HG02610 (cell line): ENCODE measurements around the gene ICAM4.
"Not testable (repeated sequence)": the region's sequence is repeated elsewhere in the genome, so short reads cannot be mapped to it uniquely, and the experiment has no call there.

ENCODE experiments used
- ATAC-seq: cut with Tn5 transposase; IDR thresholded peaks from one replicate; pipeline ENCODE4 v1.9.1; 2021; ENCODE audit warnings: mild to moderate bottlenecking, moderate library complexity; ENCODE audit not compliant: unreplicated experiment

ICAM4 gene, protein sequence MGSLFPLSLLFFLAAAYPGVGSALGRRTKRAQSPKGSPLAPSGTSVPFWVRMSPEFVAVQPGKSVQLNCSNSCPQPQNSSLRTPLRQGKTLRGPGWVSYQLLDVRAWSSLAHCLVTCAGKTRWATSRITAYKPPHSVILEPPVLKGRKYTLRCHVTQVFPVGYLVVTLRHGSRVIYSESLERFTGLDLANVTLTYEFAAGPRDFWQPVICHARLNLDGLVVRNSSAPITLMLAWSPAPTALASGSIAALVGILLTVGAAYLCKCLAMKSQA

GRCh38 chr19:10286803-10287737, at the start of gene ICAM4:
ICAM4 (plus strand) TSS chr19:10286955; CDS start chr19:10287013, 58 bp downstream.
- ATAC-seq = no peak

DNA sequence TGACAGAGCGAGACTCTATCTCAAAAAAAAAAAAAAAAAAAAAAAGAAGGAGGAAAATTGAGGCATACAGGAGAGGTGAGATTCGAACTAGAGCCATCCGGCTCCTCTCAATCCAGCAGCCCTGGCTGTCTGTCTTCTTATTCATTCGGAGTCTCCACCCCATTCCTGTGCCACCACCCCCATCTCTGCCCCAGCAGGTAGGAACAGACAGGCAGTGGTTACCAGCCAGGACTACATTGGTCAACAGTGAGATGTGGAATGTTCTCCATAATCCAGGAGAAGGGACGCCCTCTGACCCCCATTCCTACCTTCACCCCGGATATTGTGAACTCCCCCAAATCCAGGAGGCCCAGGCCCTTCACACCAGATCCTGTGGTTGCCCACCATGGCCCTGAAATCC, 49.1 kb upstream of the ICAM4 start:
- ATAC-seq = no peak

GRCh38 chr19:10238172-10238783, 48.5 kb upstream of the ICAM4 start:
- ATAC-seq = no peak

DNA sequence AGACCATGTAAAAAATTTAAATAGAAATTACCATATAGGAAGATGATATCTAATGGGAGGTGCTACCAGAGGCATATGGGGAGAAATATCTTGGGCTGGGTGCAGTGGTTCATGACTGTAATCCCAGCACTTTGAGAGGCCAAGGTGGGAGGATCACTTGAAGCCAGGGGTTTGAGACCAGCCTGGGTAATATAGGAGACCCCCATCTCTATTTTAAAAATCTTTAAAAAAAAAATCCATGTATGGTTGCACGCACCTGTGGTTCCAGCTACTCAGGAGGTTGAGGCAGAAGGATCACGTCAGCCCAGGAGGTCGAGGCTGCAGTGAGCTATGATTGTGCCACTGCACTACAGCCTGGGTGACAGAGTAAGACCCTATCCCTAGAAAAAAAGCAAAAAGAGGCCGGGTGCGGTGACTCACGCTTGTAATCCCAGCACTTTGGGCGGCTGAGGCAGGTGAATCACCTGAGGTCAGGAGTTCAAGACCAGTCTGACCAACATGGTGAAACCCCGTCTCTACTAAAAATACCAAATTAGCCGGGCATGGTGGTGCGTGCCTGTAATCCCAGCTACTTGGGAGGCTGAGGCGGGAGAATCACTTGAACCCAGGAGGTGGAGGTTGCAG, 44.8 kb upstream of the ICAM4 start:
- not testable (repeated sequence) for ATAC-seq

GRCh38 chr19:10243606-10244005, 43.1 kb upstream of the ICAM4 start:
- ATAC-seq = no peak

DNA sequence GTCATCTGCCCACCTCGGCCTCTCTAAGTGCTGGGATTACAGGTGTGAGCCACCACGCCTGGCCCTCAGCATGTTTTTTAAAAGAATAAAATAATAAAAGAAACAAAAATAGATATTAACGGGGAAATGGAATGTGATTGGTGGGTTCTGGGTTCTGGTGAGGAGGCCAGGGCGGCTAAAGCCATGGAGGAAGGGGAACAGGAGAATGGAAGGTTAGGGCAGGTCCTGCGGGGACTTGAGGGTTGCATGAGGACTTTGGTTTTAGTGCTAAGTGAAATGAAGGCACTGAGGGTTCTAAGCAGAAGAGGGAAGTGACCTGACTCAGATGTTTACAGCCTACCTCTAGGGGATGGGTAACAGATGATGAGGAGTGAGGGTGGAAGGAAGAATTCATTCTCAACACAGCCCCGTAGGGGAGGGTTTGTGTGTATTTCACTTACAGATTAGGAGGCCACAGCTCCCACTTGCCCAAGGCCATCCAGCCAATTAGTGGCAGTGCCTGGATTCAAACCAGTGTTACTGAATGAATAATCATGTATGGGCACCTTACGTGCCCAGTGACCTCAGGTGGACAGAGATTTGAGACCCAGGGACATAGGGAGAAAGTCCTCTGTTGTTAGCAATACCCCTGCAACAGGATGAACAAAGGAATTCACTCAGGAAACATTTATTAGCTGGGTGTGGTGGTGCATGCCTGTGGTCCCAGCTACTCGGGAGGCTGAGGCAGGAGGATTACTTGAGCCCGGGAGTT, 41.4 kb upstream of the ICAM4 start:
- ATAC-seq = no peak

DNA sequence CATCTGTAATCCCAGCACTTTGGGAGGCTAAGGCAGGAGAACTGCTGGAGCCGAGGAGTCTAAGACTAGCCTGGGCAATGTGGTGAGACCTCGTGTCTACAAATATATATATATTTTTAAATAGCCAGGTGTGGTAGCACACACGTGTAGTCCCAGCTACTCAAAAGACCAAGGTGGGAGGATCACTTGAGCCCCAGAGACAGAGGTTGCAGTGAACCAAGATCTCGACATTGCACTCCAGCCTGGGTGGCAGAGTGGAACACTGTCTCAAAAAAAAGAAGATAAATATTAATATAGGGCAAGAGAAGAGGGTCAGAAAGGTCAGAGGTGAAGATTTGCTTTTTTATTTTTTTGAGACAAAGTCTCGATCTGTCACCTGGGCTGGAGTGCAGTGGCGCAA, 40.2 kb upstream of the ICAM4 start:
- ATAC-seq = no peak

DNA sequence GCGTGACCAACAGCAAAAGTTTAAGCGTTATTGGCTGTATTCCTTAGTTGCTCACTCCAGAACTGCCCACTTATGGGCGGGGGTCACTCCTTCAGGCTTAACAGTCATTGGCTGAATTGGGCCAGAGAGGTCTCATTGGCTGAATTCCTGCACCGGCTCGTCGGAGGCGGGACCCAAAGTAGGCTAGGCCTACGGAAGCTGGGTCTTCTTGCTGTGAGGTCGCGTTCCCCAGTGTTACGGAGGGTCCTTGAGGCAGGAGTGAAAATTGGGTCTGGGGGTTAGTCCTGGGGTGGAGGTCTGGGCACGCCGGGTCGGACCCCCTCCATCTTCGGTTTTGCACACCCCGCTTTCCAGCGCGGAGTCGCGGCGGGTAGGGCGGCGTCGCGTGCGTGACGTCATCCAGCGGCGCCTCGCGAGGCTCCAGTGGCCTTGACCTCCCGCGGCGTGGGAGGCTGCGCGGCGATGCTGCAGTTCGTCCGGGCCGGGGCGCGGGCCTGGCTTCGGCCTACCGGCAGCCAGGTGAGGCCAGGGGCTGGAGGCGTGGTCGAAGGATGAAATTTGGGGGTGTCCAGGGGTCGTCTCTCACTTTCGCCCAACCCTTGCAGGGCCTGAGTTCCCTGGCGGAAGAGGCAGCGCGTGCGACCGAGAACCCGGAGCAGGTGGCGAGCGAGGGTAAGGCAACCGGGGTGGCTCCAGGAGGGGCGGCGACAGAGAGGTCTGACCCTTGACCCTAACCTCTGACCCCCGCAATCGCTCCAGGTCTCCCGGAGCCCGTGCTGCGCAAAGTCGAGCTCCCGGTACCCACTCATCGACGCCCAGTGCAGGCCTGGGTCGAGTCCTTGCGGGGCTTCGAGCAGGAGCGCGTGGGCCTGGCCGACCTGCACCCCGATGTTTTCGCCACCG, 34.7 kb upstream of the ICAM4 start, which contains the start of gene MRPL4:
TSS of gene MRPL4 (plus strand) at position 423 of the 903 bp plus-strand sequence. CDS start at position 463, 40 bp downstream.
- ATAC-seq = peak; percentile 88

GRCh38 chr19:10252707-10253106, 34.0 kb upstream of the ICAM4 start:
- ATAC-seq = no peak

DNA sequence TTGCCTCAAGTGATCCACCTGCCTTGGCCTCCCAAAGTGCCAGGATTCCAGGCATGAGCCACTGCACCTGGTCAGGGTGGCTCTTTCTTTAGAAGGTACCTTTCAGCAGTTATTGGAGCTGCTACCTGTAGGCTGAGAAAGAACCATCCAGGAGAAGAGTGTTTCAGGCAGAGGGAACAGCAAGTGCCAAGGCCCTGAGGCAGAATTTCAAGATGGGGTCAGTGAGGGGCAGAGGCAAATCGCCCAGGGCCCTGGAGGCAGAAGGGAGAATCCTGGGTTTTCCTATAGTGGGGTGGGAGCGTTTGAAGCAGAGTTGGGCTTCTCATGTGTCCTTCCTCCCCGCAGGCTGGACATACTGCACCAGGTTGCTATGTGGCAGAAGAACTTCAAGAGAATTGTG, 32.5 kb upstream of the ICAM4 start:
- ATAC-seq = no peak

GRCh38 chr19:10255358-10255757, 31.4 kb upstream of the ICAM4 start:
- ATAC-seq = no peak

DNA sequence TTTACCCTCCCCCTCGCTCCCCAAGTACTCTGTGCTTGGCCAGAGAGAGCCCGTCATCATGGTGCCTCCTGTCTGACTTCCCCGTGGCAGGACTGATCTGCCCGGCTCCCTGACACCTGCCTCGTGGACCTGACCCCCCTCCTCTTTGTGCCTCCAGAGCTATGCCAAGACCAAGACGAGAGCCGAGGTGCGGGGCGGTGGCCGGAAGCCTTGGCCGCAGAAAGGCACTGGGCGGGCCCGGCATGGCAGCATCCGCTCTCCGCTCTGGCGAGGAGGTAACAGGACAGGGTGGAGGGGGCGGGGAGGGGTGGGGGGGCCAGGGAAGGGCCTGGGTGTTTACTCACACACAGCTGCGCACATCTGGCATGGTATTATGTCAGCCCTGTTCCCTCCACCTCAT, 30.2 kb upstream of the ICAM4 start:
- no peak for ATAC-seq

DNA sequence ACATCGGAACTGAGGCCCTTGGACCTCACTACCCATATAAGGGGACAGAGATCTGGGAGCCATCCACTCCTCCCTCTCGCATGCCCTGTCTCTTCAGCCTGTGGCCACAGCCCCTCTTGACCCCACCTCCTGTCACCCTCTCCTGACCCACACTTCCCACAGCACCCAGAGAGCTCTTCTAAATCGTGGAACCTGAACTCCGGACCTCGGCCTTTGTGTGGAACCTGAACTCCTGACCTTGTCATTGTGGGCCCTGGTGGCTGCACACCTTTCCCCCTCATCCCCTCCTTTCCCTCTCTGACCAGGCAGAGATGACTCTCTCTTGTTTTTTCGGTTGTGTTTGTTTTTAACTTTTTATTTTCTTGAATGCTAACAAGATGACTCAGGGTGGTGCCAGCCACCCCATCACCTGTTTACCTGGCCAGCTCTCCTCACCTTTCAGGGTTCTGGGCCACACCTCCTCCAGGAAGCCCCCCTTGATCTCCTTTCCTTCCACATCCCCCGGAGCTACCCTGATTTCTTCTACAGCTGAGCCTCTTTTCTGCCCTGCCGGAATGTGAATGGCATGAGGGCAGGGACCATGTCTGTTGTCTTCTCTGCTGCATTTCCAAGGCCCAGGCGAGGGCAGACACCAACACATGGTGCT, 29.7 kb upstream of the ICAM4 start:
- ATAC-seq = no peak

DNA sequence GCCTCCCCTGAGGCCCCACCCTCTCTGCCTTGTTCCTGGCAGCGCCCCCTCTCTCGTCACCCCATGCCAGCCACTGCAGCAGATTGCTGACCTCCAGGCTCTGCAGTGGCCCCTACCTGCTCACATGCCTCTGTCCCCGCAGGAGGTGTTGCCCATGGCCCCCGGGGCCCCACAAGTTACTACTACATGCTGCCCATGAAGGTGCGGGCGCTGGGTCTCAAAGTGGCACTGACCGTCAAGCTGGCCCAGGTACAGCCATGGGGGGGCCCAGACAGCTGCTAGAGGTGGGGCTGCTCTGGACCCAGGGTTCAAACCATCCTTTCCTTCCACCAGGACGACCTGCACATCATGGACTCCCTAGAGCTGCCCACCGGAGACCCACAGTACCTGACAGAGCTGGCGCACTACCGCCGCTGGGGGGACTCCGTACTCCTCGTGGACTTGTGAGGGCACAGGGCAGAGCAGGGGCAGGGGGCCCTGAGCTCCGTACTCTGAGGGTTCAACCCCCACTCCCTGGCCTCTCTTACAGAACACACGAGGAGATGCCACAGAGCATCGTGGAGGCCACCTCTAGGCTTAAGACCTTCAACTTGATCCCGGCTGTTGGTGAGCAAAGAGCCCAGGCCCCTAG, 28.6 kb upstream of the ICAM4 start:
- ATAC-seq = no peak

- no peak for ATAC-seq
Measured at GRCh38 chr19:10259162-10259905, 27.4 kb upstream of the ICAM4 start.

GRCh38 chr19:10260141-10260584, 26.6 kb upstream of the ICAM4 start:
- ATAC-seq = no peak

DNA sequence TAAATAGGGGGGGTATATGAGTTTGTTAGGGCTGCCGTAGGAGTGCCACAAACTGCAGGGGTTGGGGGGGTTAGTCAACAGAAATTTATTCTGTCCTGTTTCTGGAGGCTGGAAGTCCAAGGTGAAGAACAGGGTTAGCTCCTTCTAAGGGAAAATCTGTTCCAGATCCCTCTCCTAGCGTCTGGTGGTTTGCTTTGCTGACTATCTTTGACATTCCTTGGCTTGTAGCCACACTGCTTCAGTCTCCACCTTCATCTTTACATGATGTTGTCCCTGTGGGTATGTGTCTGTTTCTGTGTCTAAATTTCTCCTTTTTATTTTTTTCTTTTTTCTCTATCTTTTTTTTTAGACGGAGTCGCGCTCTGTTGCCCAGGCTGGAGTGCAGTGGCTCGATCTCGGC, 24.0 kb upstream of the ICAM4 start:
- no peak for ATAC-seq

DNA sequence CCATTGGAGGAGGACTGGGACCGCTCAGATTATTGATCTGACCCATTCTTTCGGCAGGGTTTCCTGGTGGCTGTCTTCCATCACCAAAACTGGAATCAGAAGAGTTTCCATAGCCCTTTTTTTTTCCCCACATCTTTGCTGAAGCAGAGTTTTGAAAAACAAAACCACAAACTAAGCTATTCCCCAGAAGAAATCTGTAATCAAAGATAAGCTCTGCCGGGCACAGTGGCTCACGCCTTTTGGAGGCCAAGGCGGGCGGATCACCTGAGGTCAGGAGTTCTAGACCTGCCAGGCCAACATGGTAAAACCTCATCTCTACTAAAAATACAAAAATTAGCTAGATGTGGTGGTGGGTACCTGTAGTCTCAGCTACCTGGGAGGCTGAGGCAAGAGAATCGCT, 20.0 kb upstream of the ICAM4 start:
- no peak for ATAC-seq
